Limb (tissue), 2 donors: ENCODE data around the gene DUXA.

Experiments
- DNase-seq, 2 donors: peaks; one replicate each; pipeline ENCODE4 v3.0.0-alpha.2; 2016; ENCODE audit errors: extremely low spot score in 2 of 2

DUXA gene

GRCh38 chr19:57105976-57106721, 61.1 kb downstream of the DUXA start:
- DNase-seq = peak in 1 of 2 donors; percentile 53
